NCI-H146 (cell line): ENCODE results near the gene FOXO1.

ENCODE experiments used
- DNase-seq: peaks from one replicate; lab custom pipeline; 2025; lab: John Stamatoyannopoulos, UW

Gene FOXO1

DNA sequence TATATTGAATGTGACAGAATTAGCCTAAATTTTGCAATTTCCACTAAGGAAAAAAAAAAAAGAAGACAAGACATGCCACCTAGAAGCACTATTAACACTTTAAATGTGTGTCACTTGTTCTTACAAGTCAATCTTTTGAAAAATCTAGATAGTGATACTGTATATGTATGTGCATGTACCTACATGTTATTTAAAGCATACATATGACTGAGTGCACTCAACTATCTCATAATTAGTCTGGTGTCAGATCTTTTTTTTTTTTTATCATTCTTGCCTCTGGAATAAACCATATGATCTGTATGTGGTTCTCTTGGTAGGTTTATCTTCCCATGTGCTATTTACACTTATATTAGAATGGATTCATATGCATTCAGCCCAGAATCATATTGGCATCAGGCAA is 62.3 kb downstream of the FOXO1 start:
- DNase-seq: no peak

DNA sequence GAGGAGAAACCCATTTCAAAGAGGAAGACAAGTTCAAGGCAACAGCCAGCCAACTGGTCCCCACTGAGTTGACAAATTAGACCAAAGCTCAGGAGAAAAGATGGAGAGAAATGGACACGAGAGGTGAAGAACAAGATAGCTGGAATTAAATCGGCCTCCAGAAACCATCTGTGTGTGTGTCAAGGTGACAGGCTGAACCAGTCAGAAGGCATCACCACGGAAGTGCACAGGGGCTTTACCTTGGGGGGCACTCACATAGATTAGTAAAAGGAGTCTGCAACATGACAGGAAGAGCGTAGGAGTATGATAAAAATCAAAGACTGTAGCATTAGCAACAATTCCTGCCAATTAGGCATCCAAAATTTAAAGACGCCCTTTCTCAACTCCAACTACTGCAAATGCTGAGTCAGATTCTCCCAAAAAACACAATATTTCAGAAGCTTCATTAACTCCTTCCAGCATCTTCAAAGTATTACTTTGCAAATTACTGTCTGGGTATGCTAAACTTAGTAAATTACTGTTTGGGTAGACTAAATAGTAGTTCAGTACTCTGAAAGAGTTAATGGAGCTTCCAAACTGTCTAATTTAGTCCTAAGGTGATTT is 66.2 kb downstream of the FOXO1 start:
- no peak for DNase-seq

DNA sequence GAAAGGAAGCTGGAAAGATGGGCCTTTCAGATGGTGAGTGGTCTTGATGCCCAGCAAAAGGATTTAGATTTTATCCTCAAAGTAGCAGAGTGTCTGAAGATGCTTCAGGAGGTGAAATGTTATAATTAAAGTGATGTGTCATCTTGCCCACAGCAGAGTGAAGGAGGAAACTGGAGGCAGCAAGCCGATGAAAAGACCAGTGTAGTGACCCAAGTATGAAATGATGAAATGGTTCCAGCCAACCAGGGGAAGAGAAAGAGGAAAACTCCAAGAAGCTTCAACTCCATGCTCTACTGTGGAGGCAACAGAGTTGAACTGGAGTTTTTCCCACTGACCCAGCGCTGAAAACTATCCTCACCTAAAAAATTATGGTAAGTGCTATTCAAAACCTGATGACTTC is 66.7 kb downstream of the FOXO1 start:
- DNase-seq: no peak

DNA sequence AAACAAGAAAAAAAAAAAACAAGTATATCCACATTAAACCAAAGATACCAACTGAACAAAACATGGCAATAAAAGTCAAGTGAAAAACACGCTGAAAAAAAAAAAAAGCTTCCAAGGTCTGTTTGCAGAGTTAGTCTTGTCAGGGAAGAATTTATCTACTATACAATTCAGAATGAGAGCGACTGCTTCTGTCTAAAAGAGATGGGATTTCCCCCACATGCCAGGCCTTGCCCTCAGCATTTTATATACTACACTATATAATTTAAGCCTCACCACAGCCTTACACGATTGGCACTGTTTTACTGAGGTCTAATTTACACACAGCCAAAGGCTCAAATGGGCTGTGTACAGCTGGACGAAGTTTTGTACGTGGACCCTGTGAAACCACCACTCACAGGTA is 67.3 kb downstream of the FOXO1 start:
- DNase-seq: no peak

DNA sequence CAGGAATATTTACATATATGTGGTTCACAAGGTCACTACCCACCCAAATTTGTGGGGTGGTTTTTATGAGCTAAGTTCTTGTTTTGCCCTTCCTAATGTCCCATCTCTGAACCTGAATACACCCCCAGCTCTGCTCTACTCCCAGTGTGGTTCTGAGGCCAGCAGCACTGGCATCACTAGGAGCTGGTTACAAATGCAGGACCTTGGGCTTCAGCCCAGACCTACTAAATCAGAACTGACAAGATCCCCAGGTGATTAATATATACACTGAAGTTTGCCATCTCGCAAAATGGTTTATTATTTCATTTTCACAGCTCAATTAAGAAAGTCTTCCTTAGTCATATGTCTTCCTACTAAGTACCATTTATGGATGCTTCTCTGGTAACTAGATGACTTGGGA is 67.9 kb downstream of the FOXO1 start:
- no peak for DNase-seq

DNA sequence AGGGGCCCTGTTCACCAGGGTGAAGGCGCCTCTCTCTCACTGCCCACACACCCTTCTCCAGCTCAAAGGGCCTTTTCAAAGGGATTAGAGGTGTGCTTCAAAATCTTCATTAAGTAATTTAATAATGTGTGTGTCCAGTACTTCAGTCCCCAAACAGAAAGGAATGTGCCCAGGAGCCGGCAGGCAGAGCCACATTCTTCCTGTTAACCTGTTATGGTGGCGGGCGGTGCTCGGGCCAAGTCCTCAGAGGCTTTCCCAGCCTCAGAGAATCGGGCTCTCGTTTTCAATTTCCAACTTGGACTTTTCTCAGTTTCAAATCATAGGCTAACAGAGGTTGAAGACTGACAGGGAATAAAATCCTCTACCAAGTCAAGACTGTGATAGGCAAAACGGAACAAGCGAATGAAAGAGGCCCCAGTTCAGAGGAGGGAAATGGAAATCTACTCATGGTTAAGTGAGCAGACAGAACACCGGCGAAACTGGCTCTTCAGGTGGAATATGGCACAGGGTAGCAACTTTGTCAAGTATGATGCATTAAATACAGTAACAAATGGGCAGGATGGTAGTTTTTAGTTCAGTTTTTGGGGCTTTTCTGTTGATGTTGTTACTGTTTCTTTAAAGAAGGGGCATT is 68.6 kb downstream of the FOXO1 start:
- DNase-seq: no peak

DNA sequence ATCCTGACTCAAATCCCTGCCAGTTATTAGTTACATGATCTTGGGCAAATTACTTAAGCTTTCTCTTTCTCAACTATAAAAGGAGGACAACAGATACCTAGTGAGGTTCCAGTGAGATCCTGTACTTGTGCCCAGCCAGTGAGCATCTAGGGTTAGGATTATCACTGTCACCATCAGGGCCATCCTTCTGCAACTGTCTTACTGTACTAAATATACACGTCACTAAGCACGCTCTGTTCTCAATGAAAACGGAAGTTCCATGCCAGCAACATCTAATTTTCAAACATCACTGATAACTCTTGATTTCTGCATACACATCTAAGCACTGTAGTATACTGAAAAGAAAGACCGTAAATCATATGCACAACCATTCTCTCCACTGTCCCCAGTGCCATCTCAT is 70.0 kb downstream of the FOXO1 start:
- DNase-seq: no peak

DNA sequence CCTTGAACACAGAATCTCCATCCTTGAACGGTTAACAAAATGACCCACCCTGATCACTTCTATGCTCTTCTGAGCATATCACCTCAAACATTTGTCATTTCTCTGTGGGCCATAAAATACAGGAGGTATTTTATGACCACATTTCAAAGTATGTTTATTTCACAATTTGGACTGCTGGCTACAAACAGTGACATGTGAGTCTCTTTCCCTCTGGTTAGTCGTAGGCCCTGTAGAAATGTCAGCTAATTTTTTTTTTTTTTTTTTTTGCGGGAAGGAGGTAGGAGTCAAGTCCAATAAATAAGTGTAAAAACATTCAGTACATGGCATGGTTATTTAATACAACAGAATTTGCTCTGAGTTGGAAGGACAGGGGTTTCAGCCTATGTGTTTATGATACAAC is 70.7 kb downstream of the FOXO1 start:
- DNase-seq: no peak

DNA sequence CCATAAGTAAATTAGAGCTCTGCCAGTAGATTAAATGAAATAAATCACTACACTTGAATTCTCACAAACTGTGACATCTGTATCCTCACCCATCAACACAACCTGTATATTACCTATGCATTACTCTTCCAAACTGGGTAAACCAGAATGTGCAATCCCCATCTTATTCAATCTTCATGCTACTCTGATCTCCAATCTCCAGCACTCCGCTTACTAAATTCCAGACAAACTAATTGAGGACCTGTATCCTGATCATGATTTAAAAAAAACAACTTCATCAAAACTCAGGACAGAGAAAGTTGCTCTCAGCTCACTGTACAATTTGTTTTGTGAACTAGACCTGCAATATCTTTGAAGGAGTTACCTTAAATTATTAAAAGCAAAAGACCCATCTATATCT is 74.4 kb downstream of the FOXO1 start:
- no peak for DNase-seq

DNA sequence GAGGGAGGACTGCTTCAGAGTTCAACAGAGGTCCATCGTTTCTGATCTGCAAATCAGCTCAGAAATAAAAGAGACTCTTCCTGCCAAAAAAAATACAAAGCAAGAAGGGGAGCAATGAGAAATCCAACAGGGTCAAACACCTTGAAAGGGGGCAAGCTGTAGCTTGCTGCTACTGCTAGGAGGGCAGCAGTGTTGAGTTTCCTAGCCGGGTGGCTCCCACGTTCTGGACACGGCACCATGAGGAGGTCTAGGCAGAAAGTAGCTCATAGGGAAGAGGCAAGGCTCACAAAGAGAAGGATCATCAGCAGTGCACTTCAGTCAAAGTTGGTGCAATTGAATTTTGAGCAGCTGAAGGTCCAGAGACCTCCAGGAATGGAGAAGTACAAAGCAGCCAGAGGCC is 75.3 kb downstream of the FOXO1 start:
- no peak for DNase-seq

DNA sequence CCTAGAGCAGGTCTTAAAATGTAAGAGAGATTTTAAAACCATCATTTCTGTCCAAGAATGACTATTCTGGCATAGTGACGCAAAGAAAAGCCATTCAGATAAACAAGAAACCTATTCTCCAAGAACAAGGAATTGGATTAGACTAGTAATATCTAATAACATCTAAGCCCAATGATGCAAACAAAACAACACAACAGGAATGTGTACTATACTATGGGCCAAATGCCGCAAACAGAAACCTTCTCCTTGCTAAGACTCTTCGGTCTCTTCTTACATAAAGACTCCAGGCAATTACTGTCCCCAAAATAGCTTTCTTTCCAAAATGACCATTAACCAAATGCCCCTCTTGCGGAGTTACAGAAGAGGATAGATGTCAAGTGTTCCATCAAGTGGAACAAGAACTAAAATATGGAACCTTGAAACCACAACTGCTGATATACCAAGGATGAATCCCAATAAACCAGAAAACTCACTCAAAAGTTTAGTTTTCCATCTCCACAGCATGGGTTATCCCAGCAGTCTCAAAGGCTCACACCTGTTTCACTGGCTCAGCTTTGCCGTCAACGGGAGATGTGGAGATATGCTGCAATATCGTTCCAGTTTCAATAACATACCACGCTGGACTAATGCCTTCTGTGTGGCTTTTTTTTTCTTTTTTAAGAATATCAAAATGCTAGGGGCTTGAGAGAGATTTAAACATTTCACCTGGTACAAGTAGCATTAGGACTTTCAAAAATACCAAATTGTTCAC is 76.2 kb downstream of the FOXO1 start:
- no peak for DNase-seq

DNA sequence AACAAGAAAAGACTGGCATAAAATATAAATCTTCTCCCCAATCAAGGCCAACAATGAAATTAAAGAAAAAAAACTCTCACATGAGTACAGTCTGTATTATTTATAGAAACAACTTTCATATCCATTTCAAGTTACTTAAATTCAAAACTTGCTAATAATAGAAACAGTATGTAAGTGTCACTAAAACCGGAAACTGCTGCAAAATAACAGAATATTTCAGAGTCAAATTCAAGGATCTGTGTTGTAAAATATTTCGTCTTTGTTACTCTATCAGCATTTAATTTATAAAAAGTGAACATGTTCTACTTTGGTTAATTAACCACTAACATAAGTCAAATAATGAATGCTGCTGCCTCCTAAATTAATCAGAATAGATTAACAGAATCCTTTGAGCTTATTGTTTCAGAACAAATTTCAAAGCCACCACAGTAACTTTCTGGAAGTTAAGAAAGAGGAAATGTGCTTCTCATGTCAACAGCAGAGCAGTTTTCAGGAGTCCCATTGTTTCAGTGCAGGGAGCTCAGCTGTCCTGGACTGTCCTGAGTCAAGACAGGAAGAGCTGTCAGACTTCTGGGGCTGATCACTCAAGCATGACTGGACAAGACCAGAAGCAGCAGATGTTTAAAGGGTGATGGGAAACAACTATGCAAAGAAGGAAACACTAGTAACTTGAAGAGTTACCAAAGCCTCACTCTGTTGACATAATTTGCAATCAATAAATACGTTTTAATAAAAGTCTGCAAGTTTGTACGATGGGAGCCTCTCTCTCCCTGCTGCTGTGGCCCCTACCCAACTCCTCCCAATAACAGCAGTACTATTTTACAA is 76.9 kb downstream of the FOXO1 start:
- no peak for DNase-seq

DNA sequence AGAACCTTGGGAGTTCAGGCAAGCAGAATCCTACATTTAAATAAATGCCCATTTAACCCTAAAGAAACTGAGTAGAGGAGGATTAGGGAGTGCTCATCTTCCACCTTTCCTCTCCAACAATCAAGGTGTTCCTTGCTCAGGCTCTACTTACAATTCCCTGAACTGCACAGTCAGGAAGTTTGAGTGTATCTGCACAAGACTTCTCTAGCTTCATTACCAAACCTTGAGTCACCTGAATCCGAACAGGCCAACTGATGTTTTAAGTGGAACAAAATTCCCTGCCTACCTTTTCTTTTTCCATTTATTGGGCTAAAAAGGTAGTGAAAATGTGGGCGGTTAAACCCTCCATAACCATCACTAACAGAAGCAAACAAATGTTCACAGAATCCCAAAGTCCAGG is 78.3 kb downstream of the FOXO1 start:
- no peak for DNase-seq

DNA sequence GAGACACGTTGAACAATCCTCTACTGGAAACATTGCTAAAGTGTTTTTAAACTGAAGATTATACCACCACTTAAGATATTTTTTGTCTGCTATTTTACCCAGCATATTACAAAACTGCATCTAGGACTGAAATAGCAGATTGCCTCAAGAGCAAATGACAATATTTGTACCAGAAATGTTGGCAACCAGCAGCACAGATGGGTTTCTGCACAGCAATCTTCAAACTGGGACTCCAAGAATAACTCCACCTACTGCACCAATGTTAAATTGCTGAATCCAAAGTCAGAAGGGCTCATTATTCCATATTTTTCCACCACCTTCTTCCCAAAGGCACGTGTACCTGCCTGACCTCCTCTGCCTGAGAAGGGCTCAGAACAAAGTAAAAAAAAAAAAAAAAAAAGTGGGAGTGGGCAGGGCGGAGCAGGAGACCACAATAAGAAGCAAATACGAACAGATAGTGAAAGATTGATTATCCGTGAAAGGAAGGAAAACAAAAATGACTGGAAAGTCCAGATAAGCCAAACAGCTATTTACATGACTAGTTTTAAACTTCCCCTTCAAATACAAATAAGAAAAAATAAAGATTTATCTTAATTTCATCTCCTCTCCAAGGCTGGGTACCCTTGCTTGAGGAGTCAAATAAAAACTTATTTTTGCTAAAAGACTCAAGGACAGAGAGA is 79.4 kb downstream of the FOXO1 start:
- no peak for DNase-seq

DNA sequence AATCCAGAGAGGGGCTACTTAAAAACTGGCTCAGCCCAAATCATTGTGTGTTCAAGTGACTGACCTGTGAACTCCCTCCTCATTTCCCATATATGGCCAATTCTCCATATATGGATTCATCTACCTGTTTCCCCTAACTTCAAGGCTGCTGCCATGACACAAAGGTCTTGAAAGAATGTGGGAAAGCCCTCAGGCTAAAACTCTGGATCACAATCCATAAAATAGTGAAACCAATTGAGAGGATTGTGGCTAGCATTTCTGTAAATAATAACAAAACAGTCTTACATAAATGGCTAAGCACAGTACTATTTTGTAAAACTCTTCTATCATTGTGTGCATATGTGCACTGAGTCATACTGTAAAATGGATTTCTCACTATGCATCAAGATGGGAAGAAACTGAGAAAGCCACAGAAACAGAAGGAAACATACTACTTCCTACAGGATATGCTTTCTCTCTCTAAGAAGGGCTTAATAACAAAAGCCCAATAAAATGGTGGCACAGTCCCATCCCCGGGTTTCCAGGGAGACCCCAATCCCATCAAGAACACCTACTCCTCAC is 80.5 kb downstream of the FOXO1 start:
- DNase-seq: no peak

DNA sequence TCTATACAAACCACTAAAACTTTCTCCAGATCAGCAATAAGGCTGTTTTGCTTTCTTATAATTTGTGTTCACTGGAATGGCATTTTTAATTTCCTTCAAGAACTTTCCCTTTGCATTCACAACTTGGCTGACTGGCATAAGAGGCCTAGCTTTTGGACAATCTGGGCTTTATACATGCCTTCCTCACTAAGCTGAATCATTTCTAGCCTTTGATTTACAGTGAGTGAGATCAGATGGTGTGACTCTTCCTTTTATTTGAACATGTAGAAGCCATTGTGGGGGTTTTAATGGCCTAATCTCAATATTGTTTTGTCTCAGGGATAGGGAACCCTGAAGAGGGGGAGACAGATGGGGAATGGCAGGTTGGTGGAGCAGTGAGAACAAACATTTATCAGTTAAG is 82.7 kb downstream of the FOXO1 start:
- no peak for DNase-seq

DNA sequence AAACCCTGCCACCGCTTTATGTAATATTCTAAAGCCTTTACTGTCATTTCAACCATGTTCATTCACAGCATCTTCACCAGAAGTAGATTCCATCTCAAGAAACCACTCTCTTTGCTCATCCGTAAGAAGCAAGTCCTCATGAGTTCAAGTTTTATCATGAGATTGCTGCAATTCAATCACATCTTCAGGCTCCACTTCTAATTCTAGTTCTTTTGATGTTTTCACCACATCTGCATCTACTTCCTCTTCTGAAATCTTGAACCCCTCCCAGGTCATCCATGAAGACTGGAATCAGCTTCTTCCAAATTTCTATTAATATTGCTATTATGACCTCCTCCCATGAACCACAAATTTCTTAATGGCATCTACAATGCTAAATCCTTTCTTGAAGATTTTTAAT is 83.9 kb downstream of the FOXO1 start:
- no peak for DNase-seq

DNA sequence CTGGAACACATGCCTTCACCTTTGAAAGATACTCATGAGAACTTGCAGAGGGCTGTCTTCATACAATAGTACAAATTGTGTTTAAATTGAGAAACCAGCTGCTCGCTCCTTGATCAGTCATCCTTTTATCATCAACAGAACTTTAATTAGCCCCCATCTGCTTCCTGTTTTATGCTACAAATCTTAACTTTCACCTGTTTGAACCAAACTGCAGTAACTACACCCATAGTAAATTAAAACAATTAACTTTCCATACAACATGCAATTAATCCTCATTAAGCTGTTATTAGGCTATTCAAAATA is 85.2 kb downstream of the FOXO1 start:
- DNase-seq: no peak

DNA sequence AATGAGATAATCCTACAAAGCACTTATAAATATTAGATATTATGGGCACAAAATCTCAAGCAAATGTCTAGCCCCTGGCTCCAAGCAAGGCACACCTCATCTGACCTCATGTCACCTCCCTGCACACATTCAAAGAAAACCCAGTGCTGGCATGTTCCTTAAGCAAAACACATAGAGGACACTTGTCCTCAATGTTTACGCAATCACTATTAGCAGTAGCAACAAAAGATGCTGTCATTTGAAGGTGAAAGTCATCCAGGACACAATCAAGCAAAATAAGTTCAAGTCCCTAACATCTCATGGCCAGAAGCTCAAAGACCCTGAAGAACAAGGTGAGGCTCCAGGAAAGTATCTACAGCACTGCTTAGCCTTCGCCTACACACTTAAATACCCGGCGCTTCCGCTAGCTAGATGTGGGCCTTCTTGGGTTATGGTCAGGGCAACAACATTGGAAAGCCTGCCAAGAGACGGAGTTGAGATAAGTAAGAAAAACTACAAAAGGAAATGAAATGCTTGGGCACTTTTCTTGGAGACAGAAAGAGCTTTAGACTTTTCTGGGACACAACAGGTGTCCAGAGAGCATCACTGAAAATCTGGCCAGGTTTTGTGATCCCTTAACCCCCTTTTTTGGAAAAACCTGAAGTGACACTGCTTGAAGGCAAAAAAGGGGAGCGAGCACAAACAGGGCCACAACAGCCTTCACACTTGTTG is 85.7 kb downstream of the FOXO1 start:
- no peak for DNase-seq

DNA sequence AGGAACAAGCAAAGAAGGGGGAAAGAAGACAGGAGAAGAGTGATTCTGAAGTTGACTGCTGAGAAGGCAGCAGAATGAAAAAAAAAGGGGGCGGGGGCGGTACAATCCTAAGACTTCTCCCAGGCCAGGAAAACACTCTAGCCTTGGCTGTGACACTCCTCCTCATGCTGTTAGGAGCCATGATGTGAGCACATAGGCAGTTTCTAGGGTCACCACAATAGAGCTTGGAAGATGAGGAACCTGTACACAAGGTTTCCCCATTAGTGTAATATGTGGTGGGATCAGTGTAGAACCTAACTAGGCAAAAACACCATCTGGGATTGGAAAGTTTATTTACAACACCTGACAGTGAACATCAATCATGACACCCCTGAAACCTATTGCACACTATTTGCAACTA is 86.9 kb downstream of the FOXO1 start:
- DNase-seq: no peak

DNA sequence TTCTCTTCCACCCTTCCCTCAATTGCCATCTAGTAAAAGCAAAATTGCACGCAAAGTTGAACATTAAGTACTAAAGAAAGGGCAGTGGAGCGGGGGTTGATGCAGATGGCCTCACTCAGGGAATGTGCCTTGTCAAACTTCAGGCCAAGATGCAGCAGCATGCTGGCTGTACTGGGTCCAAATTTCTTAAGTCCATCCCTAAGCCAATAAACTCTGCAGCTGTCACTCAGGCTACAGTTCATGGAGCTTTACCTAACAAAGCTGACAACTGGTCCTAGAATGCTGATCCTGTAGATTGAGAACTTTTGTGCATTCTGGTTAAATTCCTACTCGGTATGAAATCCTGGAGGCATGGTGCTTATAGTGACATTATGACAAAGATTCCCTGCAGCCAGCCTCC is 88.4 kb downstream of the FOXO1 start:
- no peak for DNase-seq
